ENCODE results near the gene OR1D2.

DNA sequence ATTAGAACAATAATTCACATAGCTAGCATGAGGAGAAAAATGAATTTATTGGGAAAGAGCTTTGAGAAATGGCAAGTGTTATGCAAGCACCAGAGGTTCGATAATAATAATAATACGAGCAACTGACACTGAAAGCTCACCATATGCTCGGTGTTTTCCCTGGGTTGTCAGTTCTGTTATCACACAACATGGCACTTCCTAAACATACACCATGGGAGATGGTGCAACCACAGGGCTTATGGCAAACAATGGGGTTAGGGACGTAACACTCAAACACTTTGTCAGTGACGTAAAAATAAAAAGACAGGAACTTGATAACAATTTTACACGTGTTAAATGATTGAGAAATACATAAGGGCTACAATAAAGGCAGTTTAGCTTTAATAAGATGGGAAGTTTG lies 64.5 kb downstream of the OR1D2 start:
- TF ChIP-seq FOS (IDR thresholded peaks at IDR 0.05; ENCODE audit: borderline replicate concordance, insufficient read depth, low read length) (no peak), POLR2A (IDR thresholded peaks at IDR 0.05; ENCODE audit: low read depth, low read length) (no peak), POLR2AphosphoS5 (IDR thresholded peaks at IDR 0.05; ENCODE audit: insufficient read depth, low read depth, low read length) (no peak), MYC (IDR thresholded peaks at IDR 0.05; ENCODE audit: low read depth, low read length) (no peak)
- TF ChIP-seq, protein P1, sequence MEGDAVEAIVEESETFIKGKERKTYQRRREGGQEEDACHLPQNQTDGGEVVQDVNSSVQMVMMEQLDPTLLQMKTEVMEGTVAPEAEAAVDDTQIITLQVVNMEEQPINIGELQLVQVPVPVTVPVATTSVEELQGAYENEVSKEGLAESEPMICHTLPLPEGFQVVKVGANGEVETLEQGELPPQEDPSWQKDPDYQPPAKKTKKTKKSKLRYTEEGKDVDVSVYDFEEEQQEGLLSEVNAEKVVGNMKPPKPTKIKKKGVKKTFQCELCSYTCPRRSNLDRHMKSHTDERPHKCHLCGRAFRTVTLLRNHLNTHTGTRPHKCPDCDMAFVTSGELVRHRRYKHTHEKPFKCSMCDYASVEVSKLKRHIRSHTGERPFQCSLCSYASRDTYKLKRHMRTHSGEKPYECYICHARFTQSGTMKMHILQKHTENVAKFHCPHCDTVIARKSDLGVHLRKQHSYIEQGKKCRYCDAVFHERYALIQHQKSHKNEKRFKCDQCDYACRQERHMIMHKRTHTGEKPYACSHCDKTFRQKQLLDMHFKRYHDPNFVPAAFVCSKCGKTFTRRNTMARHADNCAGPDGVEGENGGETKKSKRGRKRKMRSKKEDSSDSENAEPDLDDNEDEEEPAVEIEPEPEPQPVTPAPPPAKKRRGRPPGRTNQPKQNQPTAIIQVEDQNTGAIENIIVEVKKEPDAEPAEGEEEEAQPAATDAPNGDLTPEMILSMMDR (IDR thresholded peaks at IDR 0.05; ENCODE audit: extremely low read depth in 1 of 2, insufficient read depth in 1 of 2, low read depth in 1 of 2, low read length in 2 of 2): no peak
